Stimulated activated CD4-positive, alpha-beta T cell treated with anti-CD3 and anti-CD28 coated beads, Interleukin-4, amount 100 ng/mL, for 48 hours (primary cell): ENCODE data around the gene ANLN.
"Not testable (repeated sequence)": the region's sequence is repeated elsewhere in the genome, so short reads cannot be mapped to it uniquely, and the experiment has no call there.

Source experiments
- DNase-seq, 2 donors: peaks; one replicate each; pipeline ENCODE4 v3.0.0-alpha.2; 2020; ENCODE audit warnings: low read depth in 2 of 2

The ANLN gene

GRCh38 chr7:36466001-36466400 lies 76.3 kb downstream of the ANLN start:
- DNase-seq = not testable (repeated sequence)

DNA sequence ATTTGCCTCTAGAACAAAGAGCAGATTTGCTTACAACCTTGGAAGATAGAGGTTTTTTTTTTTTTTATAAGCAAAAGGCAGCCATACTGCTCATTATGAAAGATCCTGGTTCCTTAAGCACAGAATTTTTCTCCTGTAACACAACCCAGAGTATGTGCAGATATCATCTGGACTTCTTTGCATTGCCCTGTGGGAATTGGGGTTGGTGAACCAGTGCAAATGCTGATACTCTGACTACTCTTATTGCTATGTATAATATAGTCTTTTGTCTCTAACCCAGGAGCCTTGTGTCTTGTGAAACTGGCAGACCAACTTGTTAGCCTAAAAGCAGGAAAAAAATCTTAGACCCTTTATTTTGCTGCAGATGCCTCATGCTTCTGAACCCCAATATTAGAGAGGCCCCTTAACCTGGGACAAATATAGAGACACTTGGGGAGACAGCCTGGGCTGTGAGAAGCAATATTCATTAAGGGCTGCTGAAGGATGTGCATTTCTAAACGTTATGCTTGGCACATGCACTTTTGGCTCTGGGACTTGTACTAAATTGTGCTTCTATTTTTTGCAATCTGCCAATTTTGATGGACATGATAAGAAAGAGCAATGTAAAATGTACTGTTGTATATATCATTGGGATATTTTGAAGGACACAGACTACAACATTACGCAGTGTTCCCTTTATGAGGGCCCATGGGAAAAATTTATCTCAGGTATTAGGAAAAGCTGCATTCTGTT lies 78.9 kb downstream of the ANLN start:
- DNase-seq = no peak

DNA sequence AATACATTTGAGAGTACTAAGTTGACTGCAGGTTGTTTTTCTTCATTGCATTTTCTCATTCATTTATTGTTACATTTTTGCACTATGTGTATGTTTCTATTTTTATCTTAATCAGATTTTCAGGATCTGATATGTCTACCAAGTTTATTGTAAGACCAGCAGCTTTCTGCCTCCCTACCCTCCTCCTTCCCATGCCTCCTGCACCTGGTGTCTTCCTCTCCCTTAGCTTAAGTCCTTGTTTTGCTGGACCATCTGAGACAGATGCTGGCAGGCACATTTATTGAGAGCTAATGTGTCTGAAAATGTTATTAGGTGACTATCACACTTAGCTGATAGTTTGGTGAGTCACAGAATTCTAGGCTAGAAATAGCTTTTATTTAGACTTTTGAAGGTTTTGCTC lies 79.6 kb downstream of the ANLN start:
- DNase-seq = no peak

GRCh38 chr7:36472141-36472729 lies 82.6 kb downstream of the ANLN start:
- DNase-seq = no peak

DNA sequence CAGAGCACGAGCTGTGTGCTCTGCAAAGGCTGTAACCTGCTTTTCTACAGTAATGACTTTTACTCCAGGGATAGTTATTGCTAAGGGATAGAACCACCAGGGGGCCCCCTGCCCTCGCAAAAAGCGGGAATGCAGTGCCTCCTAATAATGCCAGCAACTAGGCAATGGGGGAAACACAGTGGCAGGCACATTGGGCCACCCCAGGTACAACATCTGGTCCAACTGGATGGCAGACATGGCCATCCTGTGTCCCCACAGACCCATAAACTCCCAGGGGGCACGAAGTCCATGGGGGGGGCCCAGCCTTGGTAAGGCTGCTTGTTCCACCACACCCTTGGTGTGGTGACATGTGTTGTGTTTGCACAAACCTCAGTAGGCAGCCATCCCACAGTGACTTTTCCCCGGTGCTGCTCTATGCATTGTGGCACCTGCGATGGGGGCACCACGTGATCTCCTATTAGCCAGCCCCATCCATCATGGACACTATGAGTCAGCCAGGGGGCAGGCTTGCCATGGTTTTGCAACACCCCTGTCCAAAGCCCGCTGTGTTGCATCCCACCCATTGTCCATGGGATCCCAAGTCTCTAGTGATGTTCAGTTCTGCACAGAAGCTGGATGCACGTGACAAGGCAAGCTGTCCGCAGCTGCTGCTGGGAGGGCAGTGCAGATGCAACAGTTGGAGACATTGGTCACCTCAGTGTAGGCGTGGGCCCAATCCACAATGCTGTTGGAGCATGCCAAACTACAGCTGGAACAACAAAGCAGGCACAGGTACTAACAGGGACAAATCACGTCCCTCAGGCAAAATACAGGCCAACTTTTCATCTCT lies 84.0 kb downstream of the ANLN start:
- peak; percentile 35 to 43 for DNase-seq

DNA sequence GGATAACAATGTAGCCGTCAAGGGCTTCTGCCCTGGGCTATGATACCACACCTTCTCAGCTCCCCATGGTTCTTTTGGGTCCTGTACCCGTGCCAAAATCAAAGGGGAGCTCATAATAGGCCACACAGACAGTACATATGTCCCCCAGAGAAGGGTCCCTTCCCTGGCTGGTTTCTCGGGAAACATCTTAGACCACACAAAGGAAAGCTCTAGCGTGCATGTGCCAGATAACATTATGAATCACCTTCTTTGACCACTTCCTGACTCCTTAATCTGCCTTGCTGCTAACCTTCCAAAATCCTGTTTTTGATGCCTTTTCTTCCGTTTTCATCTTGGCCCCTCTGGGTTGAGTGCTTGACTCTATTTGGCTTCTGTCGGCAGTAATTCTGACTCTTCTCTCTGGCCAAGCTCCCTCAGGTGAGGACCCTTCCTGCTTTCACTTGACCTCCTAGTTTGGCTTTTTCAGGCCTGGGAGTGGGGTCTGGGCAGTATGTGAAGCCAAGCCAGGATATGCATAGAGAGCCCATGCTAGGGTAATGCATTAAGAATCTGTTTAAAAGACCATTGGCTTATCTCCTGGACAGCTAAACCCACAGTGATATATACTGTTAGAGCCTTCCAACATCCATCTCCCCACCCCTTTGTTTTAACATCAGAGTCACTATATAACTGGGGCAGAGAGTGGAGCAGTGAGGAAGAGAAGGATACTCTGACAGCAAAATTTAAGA lies 84.8 kb downstream of the ANLN start:
- DNase-seq = no peak

DNA sequence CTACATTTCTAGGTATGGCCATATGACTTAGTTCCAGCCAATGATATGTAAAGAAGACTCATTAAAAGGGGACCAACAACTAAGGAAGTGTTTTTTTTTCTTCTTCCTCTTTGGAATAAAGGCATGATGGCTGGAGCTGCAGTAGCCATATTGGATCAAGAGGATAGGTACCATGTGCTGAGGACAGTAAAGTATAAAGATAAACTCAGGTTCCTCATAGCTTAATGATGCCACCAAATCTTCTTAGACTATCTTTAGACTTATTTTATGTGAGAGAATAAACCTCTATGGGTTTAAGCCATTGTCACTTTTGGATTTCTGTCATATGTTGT lies 85.3 kb downstream of the ANLN start:
- DNase-seq = no peak

GRCh38 chr7:36475381-36475780 lies 85.7 kb downstream of the ANLN start:
- no peak for DNase-seq

- no peak for DNase-seq
Observed at GRCh38 chr7:36478745-36479144, 89.1 kb downstream of the ANLN start.

- not testable (repeated sequence) for DNase-seq
Observed at GRCh38 chr7:36483853-36484252, 94.2 kb downstream of the ANLN start.

DNA sequence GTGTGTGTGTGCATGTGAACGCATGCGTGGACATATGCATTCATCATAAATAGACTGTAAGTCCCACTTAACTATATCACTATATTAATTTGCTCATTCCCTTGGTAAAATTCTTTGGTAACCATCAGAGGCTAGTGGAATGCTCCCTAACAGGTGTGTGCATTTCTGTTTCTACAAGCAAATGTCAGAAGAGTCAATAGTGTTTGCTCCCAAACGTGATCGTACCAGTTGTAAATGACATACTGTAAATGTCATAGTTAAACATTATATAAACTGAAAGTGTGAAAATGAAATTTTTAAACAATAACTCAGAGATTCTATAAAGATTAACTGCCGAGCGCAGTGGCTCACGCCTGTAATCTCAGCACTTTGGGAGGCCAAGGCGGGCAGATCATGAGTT lies 94.6 kb downstream of the ANLN start:
- no peak for DNase-seq

- DNase-seq = no peak
Observed at GRCh38 chr7:36486336-36486735, 96.7 kb downstream of the ANLN start.

DNA sequence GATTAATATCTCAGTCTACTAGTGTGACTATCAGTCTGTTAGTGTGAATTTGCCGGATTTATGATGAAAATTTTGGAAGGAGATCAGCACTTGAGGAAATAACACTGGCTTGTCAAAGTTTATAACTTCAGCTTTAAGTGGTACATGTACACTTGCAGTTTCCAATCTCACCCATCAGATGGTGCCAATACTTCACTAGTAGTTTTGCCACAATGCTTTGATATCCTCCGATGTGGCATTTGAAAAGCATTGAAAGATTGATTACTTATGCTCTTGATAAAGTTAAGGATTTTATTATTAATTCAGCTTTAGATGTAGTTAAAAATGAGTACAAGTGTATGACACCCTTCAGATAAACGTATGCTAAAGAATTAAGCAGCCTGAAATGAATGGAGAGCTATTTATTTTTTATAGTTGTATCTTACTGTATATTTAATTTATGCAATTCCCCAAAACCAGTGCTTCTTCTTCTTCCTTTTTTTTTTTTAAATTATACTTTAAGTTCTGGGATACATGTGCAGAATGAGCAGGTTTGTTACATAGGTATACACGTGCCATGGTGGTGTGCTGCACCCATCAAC lies 98.2 kb downstream of the ANLN start:
- peak in 1 of 2 donors; percentile 20 for DNase-seq

DNA sequence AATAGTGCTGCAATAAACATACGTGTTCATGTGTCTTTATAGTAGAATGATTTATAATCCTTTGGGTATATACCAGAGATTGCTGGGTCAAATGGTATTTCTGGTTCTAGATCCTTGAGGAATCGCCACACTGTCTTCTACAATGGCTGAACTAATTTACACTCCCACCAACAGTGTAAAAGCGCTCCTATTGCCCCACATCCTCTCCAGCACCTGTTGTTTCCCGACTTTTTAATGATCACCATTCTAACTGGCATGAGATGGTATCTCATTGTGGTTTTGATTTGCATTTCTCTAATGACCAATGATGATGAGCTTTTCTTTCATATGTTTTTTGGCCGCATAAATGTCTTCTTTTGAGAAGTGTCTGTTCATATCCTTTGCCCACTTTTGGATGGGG lies 99.0 kb downstream of the ANLN start:
- not testable (repeated sequence) for DNase-seq

DNA sequence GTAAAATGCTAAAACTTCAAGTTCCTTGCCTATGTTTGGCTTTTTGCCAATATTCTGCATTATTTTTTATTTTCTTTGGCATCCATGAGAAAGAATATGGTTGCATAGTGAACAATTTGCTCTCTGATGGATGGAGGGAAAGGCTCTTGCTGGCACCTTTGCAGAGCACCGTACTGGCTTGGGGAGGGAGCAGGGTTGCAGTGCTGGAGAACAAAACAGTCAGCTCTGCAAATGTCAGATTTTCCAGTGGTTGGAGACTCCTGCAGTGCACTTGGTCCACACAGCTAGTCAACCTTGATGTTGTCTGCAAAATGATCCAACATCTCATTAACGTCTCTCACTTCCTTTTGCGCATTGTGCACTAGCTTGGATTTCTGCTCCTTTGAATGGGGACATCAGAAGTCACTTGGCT lies 100.8 kb downstream of the ANLN start:
- DNase-seq = no peak

DNA sequence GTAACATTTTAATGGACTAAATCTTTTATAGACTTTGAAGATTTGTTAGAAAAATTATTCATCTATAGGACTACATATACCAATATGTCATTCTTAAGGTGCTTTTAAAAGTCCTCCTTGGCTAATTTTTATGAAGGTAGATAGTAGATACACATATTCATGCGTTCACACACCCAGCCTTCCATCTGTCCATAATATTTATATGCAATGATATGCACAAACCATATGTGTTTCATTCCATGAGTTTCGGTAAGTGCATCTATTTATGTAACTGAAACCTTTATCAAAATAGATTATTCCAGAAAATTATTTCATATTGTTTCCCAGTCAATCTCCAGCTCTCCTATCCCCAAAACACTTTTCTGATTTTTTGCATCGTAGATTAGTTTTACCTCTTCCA lies 101.7 kb downstream of the ANLN start:
- DNase-seq = no peak

GRCh38 chr7:36496576-36496975 lies 106.9 kb downstream of the ANLN start:
- DNase-seq = no peak

- not testable (repeated sequence) for DNase-seq
Observed at GRCh38 chr7:36497176-36497575, 107.5 kb downstream of the ANLN start.

DNA sequence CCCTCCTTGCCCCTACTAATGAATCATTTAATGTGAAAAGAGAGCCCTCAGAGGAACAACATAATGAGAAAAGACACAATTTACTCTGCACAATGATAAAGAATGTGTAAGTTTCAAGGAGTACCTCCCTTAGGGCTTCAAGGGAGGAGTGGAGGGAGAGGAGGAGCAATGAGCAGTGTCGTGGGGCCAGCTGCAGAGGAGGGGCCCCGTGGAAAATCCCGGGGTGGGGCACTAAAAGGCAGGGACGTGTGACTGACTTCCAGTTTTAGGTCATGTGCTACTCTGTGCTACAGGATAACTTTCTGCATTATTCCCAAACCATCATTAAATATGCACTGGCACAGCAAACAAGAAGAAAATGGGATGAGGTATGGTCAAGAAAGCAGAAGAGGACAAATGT lies 108.1 kb downstream of the ANLN start:
- DNase-seq = no peak
